B cell (primary cell): Measurements from ENCODE around the gene BCL2.

Experiments used
- EZH2 ChIP-seq: IDR thresholded peaks from 2 replicates; pipeline ENCODE4 v1.6.1; 2012; ENCODE audit warnings: borderline replicate concordance, low read depth, mild to moderate bottlenecking, moderate library complexity, low read length; ENCODE audit not compliant: insufficient read depth, poor library complexity, severe bottlenecking
- TF ChIP-seq, protein P1 (sequence below): fragments of 200-600 bp; IDR thresholded peaks from one replicate; pipeline ENCODE4 v1.8.0; 2022; ENCODE audit warnings: antibody characterized with exemption, mild to moderate bottlenecking

DNA sequence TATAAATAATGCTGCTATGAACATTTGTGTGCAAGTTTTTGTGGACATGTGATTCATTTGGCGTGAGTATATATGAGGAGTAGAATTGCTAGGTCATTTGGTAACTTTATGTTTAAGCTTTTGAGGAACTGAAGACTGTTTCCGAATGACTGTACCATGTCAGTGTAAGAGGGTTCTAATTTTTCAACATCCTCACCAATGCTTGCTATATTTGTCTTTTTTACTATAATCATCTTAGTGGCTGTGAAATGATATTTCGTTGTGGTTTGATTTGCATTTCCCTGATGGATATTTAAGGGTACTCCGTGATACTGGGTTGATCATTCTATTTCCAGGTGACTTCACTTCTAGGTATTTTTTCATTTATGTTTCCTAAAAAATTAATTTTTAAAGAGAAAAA lies 241.1 kb downstream of the BCL2 start:
- TF ChIP-seq, protein P1, sequence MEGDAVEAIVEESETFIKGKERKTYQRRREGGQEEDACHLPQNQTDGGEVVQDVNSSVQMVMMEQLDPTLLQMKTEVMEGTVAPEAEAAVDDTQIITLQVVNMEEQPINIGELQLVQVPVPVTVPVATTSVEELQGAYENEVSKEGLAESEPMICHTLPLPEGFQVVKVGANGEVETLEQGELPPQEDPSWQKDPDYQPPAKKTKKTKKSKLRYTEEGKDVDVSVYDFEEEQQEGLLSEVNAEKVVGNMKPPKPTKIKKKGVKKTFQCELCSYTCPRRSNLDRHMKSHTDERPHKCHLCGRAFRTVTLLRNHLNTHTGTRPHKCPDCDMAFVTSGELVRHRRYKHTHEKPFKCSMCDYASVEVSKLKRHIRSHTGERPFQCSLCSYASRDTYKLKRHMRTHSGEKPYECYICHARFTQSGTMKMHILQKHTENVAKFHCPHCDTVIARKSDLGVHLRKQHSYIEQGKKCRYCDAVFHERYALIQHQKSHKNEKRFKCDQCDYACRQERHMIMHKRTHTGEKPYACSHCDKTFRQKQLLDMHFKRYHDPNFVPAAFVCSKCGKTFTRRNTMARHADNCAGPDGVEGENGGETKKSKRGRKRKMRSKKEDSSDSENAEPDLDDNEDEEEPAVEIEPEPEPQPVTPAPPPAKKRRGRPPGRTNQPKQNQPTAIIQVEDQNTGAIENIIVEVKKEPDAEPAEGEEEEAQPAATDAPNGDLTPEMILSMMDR: no peak
- TF ChIP-seq EZH2: no peak
